Uterus (tissue), 4 donors: ENCODE results near the gene CCDC149. TPM values are rescaled to one million over a fixed set of nuclear protein-coding genes. Genes with fewer than 3 reads are reported as not detected.

ENCODE experiments used
- DNase-seq, 2 donors: peaks; one replicate each; pipeline ENCODE4 v3.0.0-alpha.2; 2019 to 2020
- H3K27ac ChIP-seq, 2 donors: fragments of 200-600 bp; sonication (generic); 1 replicate in 1 of 2; 2 replicates in 1 of 2; pipeline ENCODE4 v1.5.1; 2016 to 2018
- H3K27me3 ChIP-seq, 2 donors: fragments of 200-600 bp; sonication (generic); one replicate each; pipeline ENCODE4 v1.5.1; 2018 to 2019; ENCODE audit warnings: control low read depth in 1 of 2
- H3K36me3 ChIP-seq, 2 donors: fragments of 200-600 bp; sonication (generic); one replicate each; pipeline ENCODE4 v1.5.1; 2019; ENCODE audit warnings: control low read depth in 1 of 2
- H3K4me1 ChIP-seq, 2 donors: fragments of 200-600 bp; sonication (generic); one replicate each; pipeline ENCODE4 v1.5.1; 2018 to 2019; ENCODE audit warnings: control low read depth in 1 of 2
- H3K4me3 ChIP-seq, 2 donors: fragments of 200-600 bp; sonication (generic); 1 replicate in 1 of 2; 2 replicates in 1 of 2; pipeline ENCODE4 v1.5.1; 2018 to 2019; ENCODE audit warnings: mild to moderate bottlenecking in 1 of 2
- H3K9me3 ChIP-seq, 2 donors: fragments of 200-600 bp; sonication (generic); one replicate each; pipeline ENCODE4 v1.5.1; 2019; ENCODE audit warnings: control low read depth in 1 of 2
- CTCF ChIP-seq, 4 experiments: fragments of 200-600 bp in 2 of 4; fragments of 450-650 bp in 2 of 4; sonication (generic) in 2 of 4; IDR thresholded peaks; one replicate each; pipeline ENCODE4 v1.5.1; 2016 to 2019; ENCODE audit warnings: antibody characterized with exemption in 4 of 4, mild to moderate bottlenecking in 2 of 4, moderate library complexity in 1 of 4
- POLR2A ChIP-seq, 2 donors: fragments of 450-650 bp; IDR thresholded peaks; one replicate each; pipeline ENCODE4 v1.6.1; 2016; ENCODE audit warnings: antibody characterized with exemption in 2 of 2, mild to moderate bottlenecking in 1 of 2, moderate library complexity in 1 of 2
- intact Hi-C: fragments of 100-400 bp; cut with DNase I; formaldehyde crosslinking; loops from one replicate; pipeline ENCODE4 v1.15.1; 2023; ENCODE audit warnings: low total_unique reads
- total RNA-seq, 4 donors: library from RNA; depleted of rRNA in 3 of 4; stranded (reverse); fragments of >200 nt in 3 of 4; gene quantifications; one replicate each; pipeline versions ENCODE4 v1.1.0 to v1.2.4, GENCODE V29; 2014 to 2023
- donor health status: DM: yes; HTN: yes; CAD: no.

Gene CCDC149
- total RNA-seq, 4 donors from 2014 or later, result 18.7 to 462 (median 69.3) TPM

GRCh38 chr4:24783506-24783905 is 129.3 kb downstream of the CCDC149 start:
- H3K27ac ChIP-seq, result no peak overlapping the region

GRCh38 chr4:24781999-24782745 is 130.7 kb downstream of the CCDC149 start:
- H3K27ac ChIP-seq, result peak overlapping the region; percentile 65 to 66
- H3K27me3 ChIP-seq, result no peaks in the 10 kb centered on the region
- intact Hi-C loops, result no loop called here
- H3K9me3 ChIP-seq, result no peaks in the 10 kb centered on the region
- DNase-seq, result no peak
- H3K36me3 ChIP-seq, result no peaks in the 10 kb centered on the region
- H3K4me1 ChIP-seq, result peaks cover 10 to 11% of the 10 kb centered on the region in 2 donors
- TF ChIP-seq POLR2A (IDR thresholded peaks at IDR 0.05), result no peak
- TF ChIP-seq CTCF (IDR thresholded peaks at IDR 0.05), result no peak
- no peak overlapping the region for H3K4me3 ChIP-seq

More at GRCh38 chr4:24783506-24783905, 129.3 kb downstream of the CCDC149 start:
- H3K4me1 ChIP-seq, result peaks cover 0 to 11% of the 10 kb centered on the region in 2 donors
- intact Hi-C loops, result no loop called here
- no peaks in the 10 kb centered on the region for H3K36me3 ChIP-seq
- H3K4me3 ChIP-seq, result no peak overlapping the region
- TF ChIP-seq POLR2A (IDR thresholded peaks at IDR 0.05), result no peak
- no peak for DNase-seq
- H3K9me3 ChIP-seq, result no peaks in the 10 kb centered on the region
- H3K27me3 ChIP-seq, result no peaks in the 10 kb centered on the region

- Histone ChIP-seq H3K4me1 (peaks cover 10 to 11% of the 10 kb centered on the region in 2 donors), H3K4me3 (no peak overlapping the region)
- intact Hi-C loops, result no loop called here
These were observed 131.8 kb downstream of the CCDC149 start for GRCh38 chr4:24780936-24781495.

GRCh38 chr4:24778464-24779225 is 134.2 kb downstream of the CCDC149 start:
- Histone ChIP-seq H3K27ac (peak overlapping the region; percentile 60 to 80), H3K36me3 (no peaks in the 10 kb centered on the region), H3K4me1 (peaks cover 10 to 11% of the 10 kb centered on the region in 2 donors), H3K9me3 (no peaks in the 10 kb centered on the region), H3K27me3 (no peaks in the 10 kb centered on the region), H3K4me3 (no peak overlapping the region)
- intact Hi-C loops, result no loop called here
- no peak for TF ChIP-seq POLR2A (IDR thresholded peaks at IDR 0.05)
- TF ChIP-seq CTCF (IDR thresholded peaks at IDR 0.05), result no peak
- DNase-seq, result peak; percentile 72 to 91

More at GRCh38 chr4:24780936-24781495, 131.8 kb downstream of the CCDC149 start:
- Histone ChIP-seq H3K36me3 (no peaks in the 10 kb centered on the region), H3K27me3 (no peaks in the 10 kb centered on the region), H3K27ac (no peak overlapping the region), H3K9me3 (no peaks in the 10 kb centered on the region)
- no peak for DNase-seq
- TF ChIP-seq CTCF (IDR thresholded peaks at IDR 0.05), result no peak
- no peak for TF ChIP-seq POLR2A (IDR thresholded peaks at IDR 0.05)

- H3K4me1 ChIP-seq, result peaks cover 10 to 11% of the 10 kb centered on the region in 2 donors
- peak overlapping the region; percentile 60 to 73 for H3K27ac ChIP-seq
- no peak overlapping the region for H3K4me3 ChIP-seq
- H3K9me3 ChIP-seq, result no peaks in the 10 kb centered on the region
- no peak for DNase-seq
- TF ChIP-seq CTCF (IDR thresholded peaks at IDR 0.05) (no peak), POLR2A (IDR thresholded peaks at IDR 0.05) (no peak)
- intact Hi-C loops, result no loop called here
- no peaks in the 10 kb centered on the region for H3K27me3 ChIP-seq
- H3K36me3 ChIP-seq, result no peaks in the 10 kb centered on the region
These were observed 135.0 kb downstream of the CCDC149 start for GRCh38 chr4:24777536-24778463.
